HepG2 (cell line): Measurements from ENCODE around the gene DNM3. TPM values are rescaled to one million over a fixed set of nuclear protein-coding genes. Genes with fewer than 3 reads are reported as not detected.

Experiments used
- ATAC-seq: fragments of 200-7000 bp; cut with Tn5 transposase; 3 replicates; pipeline ENCODE4 v1.9.1; 2020; ENCODE audit warnings: mild to moderate bottlenecking, moderate library complexity
- BruUV-seq: library from RNA; stranded (reverse); fragments of 400-500 nt; replicated peaks from 2 replicates; lab custom pipeline; 2021; lab: Mats Ljungman, UMichigan
- CTCF ChIA-PET: fragments of 300-600 bp; formaldehyde crosslinking; extraction: SDS; loops from one replicate; lab custom pipeline; 2021; ENCODE audit warnings: low total read pairs, inconsistent platforms, low intra/inter-chr PET ratio; lab: Yijun Ruan, JAX
- POLR2A ChIA-PET: fragments of 350-600 bp; sonication (Branson Sonifier 250); formaldehyde crosslinking; loops from one replicate; lab custom pipeline; 2020; ENCODE audit warnings: antibody characterized with exemption, inconsistent platforms; lab: Yijun Ruan, JAX
- DNase-seq: peaks from one replicate; pipeline ENCODE4 v3.0.0-alpha.2; 2015; ENCODE audit warnings: low spot score
- FAIRE-seq: peaks from 3 replicates; lab custom pipeline; 2011; peaks lifted over from hg19 to GRCh38; lab: Jason Lieb, UNC
- H2AFZ ChIP-seq: one replicate; pipeline ENCODE4 v1.6.1; 2011; ENCODE audit warnings: low read length, inconsistent platforms
- H3K27ac ChIP-seq: fragments of 300-600 bp; 3 replicates; pipeline ENCODE4 v1.8.0; 2011; ENCODE audit warnings: mixed run types, mild to moderate bottlenecking, mixed read lengths, low read length, inconsistent platforms; ENCODE audit not compliant: insufficient read depth; ENCODE audit errors: extremely low read length
- H3K27me3 ChIP-seq, 2 experiments: fragments of 200-600 bp in 1 of 2; 2 replicates in 1 of 2; 3 replicates in 1 of 2; pipeline versions ENCODE4 v1.6.0 to v1.8.0; 2011; ENCODE audit warnings: low read length in 2 of 2, mild to moderate bottlenecking in 2 of 2, moderate library complexity in 2 of 2, inconsistent platforms in 1 of 2; ENCODE audit not compliant: insufficient read depth in 2 of 2, control insufficient read depth in 1 of 2
- H3K36me3 ChIP-seq, 2 experiments: fragments of 200-600 bp in 1 of 2; replicated peaks in 1 of 2; 2 replicates in 1 of 2; 3 replicates in 1 of 2; pipeline versions ENCODE4 v1.5.1 to v1.8.0; 2011; ENCODE audit warnings: low read length in 2 of 2, inconsistent platforms in 1 of 2; ENCODE audit not compliant: insufficient read depth in 2 of 2, control insufficient read depth in 1 of 2
- H3K4me1 ChIP-seq: 2 replicates; pipeline ENCODE4 v1.5.1; 2012; ENCODE audit warnings: low read length, inconsistent platforms; ENCODE audit not compliant: insufficient read depth
- H3K4me2 ChIP-seq: 2 replicates; pipeline ENCODE4 v1.6.0; 2011; ENCODE audit warnings: low read depth, low read length, inconsistent platforms
- H3K4me3 ChIP-seq, 3 experiments: fragments of 200-600 bp in 1 of 3; sonication (generic), shearing (Covaris generic) in 1 of 3; replicated peaks in 1 of 3; 2 replicates each; pipeline ENCODE4 v1.5.1; 2011 to 2016; ENCODE audit warnings: low read length in 3 of 3, inconsistent platforms in 2 of 3, low read depth in 2 of 3, mild to moderate bottlenecking in 2 of 3, control low read depth in 1 of 3, mixed read lengths in 1 of 3; ENCODE audit not compliant: insufficient read depth in 1 of 3
- H3K79me2 ChIP-seq: one replicate; pipeline ENCODE4 v1.6.1; 2011; ENCODE audit warnings: low read length, inconsistent platforms; ENCODE audit not compliant: insufficient read depth
- H3K9ac ChIP-seq: 2 replicates; pipeline ENCODE4 v1.6.0; 2011; ENCODE audit warnings: mild to moderate bottlenecking, low read depth, low read length, inconsistent platforms; ENCODE audit not compliant: insufficient read depth
- H3K9me3 ChIP-seq: 2 replicates; pipeline ENCODE4 v1.5.1; 2012; ENCODE audit warnings: mild to moderate bottlenecking, low read length
- H4K20me1 ChIP-seq: 2 replicates; pipeline ENCODE4 v1.6.0; 2011; ENCODE audit warnings: inconsistent platforms, mild to moderate bottlenecking, low read length, moderate library complexity; ENCODE audit not compliant: insufficient read depth
- BCL6 ChIP-seq: IDR thresholded peaks from 2 replicates; pipeline ENCODE4 v1.6.1; 2016; ENCODE audit warnings: missing genetic modification reagents, missing compliant biosample characterization
- DBP ChIP-seq: sonication (generic); formaldehyde crosslinking; IDR thresholded peaks from 2 replicates; pipeline ENCODE4 v1.4.0; 2020; ENCODE audit warnings: missing genetic modification reagents; ENCODE audit errors: not compliant biosample characterization
- HNF4A ChIP-seq: sonication (generic); formaldehyde crosslinking; IDR thresholded peaks from 2 replicates; pipeline ENCODE4 v1.4.0; 2020; ENCODE audit warnings: missing genetic modification reagents
- TRIM22 ChIP-seq: fragments of 450-650 bp; IDR thresholded peaks from 2 replicates; pipeline ENCODE4 v1.6.1; 2017
- ZMYM3 ChIP-seq: sonication (generic); formaldehyde crosslinking; IDR thresholded peaks from 2 replicates; pipeline ENCODE4 v1.5.1; 2020; ENCODE audit warnings: mild to moderate bottlenecking, missing genetic modification reagents
- ZNF362 ChIP-seq: sonication (generic); formaldehyde crosslinking; IDR thresholded peaks from 2 replicates; pipeline ENCODE4 v1.4.0; 2020; ENCODE audit warnings: missing genetic modification reagents, mild to moderate bottlenecking, borderline replicate concordance
- WGBS: methylation state at CpG from one replicate; pipeline ENCODE4 v1.1.6; 2017; ENCODE audit warnings: low lambda C conversion rate; 5-methylcytosine and 5-hydroxymethylcytosine counted together
- in situ Hi-C: cut with HindIII; loops from 2 replicates; pipeline ENCODE4 v1.10.0; 2017; ENCODE audit warnings: low pct_unique_long_range_greater_than_20kb; ENCODE audit not compliant: extremely low pct_ligation_motif_present
- intact Hi-C: fragments of 100-400 bp; cut with micrococcal nuclease; formaldehyde crosslinking; loops from one replicate; pipeline ENCODE4 v1.10.0; 2022; ENCODE audit not compliant: unreplicated experiment
- polyA plus RNA-seq, 8 experiments: library from polyadenylated mRNA; depleted of rRNA in 3 of 8; stranded (reverse) in 7 of 8; unstranded in 1 of 8; fragments of >200 nt; fragmentation: Illumina TruSeq in 4 of 8; extraction: Trizol in 4 of 8; gene quantifications; 2 replicates each; pipeline versions ENCODE4 v1.2.1 to v1.2.3, GENCODE V29; 2011 to 2016; ENCODE audit warnings: low read depth in 4 of 8, missing spikeins in 1 of 8, mixed read lengths in 1 of 8; ENCODE audit not compliant: insufficient read depth in 1 of 8
- total RNA-seq, 5 experiments: library from RNA; depleted of rRNA; stranded (reverse); fragments of >200 nt; fragmentation: Illumina TruSeq; extraction: Trizol; gene quantifications; 2 replicates each; pipeline ENCODE4 v1.2.3, GENCODE V29; 2016; ENCODE audit warnings: low read depth in 1 of 5

Gene DNM3
- total and polyA plus RNA-seq, 2 of the 13 experiments (the other 11 are each of a cell fraction or from before 2014, with no cell fraction given): 0.05 TPM; not detected in 1

GRCh38 chr1:172005856-172006255 lies 164.6 kb downstream of the DNM3 start:
- FAIRE-seq: no peak
- TF ChIP-seq ZMYM3 (CRISPR knock-in tag): no peak
- no peak for TF ChIP-seq DBP
- 0 out of 2 replicates have a peak, but pooled peaks have one; percentile 21 for TF ChIP-seq BCL6 (CRISPR knock-in tag)
- TF ChIP-seq HNF4A (CRISPR knock-in tag): peak; percentile 32; the same call in 1 of the 2 replicates
- no peak for TF ChIP-seq ZNF362 (CRISPR knock-in tag)
- no peak for TF ChIP-seq TRIM22
- TF ChIP-seq, all 625 proteins: peak for 2
- in situ Hi-C loops (loop anchor here (10.0 kb wide), 1 partner anchor 389 kb away; no protein-coding TSS in a partner anchor), intact Hi-C loops (no loop called here)
- H2AFZ ChIP-seq: no peak overlapping the region
- ChIA-PET CTCF (no interaction called here), POLR2A (no interaction called here)
- no peaks in the 10 kb centered on the region for H4K20me1 ChIP-seq
- BruUV-seq: no TSS peak
- no peaks in the 10 kb centered on the region for H3K27me3 ChIP-seq
- no peak overlapping the region for H3K27ac ChIP-seq
- WGBS: 0% methylated on average over 1 of the region's 1 CpG
- no peak overlapping the region for H3K9ac ChIP-seq
- no peaks in the 10 kb centered on the region for H3K79me2 ChIP-seq
- no peaks in the 10 kb centered on the region for H3K36me3 ChIP-seq
- ATAC-seq: peak; percentile 80
- DNase-seq: peak; percentile 45
- no peak overlapping the region for H3K4me3 ChIP-seq
- 0 out of 2 replicates have a peak overlapping the region, but pooled peaks have one; percentile 8 for H3K4me2 ChIP-seq
- H3K9me3 ChIP-seq: peaks cover 7% of the 10 kb centered on the region; the same call in 1 of the 2 replicates
- peaks cover 12% of the 10 kb centered on the region for H3K4me1 ChIP-seq
